HG02943 (cell line): Measurements from ENCODE around the gene SHISA6.

Source experiments
- ATAC-seq: cut with Tn5 transposase; IDR thresholded peaks from one replicate; pipeline ENCODE4 v1.9.1; 2021; ENCODE audit warnings: mild to moderate bottlenecking, low read depth, moderate library complexity; ENCODE audit not compliant: unreplicated experiment

Gene SHISA6

GRCh38 chr17:11240841-11241610 lies at the start of gene SHISA6:
Gene SHISA6, plus strand, starts transcription at chr17:11241213.
- ATAC-seq, result no peak

DNA sequence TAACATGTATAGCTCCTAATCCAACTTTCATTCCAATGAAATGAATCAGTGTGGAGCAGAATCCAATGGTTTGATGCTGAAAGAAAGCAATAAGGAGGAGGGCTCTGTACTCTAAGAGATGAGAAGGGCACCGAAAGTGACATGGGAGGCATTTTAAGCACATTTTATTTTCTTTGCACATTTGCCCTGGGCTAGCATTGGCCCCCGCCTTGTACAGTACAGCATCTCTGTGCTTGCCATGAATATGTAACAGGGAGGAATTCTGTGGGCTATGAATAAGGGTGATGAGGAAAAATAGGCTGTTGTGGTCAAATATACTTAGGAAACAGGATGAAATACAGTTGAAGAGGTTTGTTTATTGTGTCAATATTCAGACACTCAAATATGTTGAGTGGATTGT lies 45.2 kb upstream of the SHISA6 start:
- ATAC-seq, result no peak

DNA sequence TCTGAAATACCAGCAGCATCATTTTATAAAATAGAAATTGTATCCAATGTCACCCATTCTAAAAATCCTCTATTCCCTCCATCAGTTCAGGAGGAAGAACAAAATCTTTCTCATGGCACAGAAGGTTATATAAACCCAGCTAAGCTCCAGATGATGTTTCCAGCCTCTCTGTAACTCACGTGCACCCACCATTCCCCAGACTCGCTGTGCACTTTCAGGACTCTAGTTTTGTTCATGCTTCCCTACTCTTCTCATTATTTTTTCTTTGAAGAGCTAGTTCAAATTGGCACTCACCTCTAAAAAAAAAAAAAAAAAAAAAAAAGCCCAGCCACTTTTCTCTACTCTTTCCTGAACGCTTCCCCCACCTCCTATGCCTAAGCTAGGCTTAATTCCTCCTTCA lies 36.0 kb upstream of the SHISA6 start:
- no peak for ATAC-seq

- no peak for ATAC-seq
Observed at GRCh38 chr17:11205659-11206058, 35.4 kb upstream of the SHISA6 start.

DNA sequence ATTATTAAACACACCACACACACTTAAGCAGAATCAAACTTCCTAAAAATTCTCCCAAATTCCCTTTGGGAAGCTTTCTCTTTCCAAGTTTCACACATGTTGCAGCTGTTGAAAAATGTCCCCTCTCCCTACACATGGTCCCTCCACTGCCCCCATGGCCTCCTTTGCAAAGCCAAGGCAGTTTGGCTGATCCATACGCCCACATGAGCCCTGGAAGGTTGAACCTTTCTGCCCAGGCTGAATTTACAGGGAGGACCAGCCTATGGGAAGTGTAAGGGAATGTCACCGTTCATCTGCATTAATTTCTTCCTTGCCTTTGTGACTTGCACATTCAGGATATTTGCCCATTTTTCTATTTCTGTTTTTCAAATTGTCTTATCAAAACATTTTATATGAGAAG lies 31.1 kb upstream of the SHISA6 start:
- ATAC-seq, result no peak

DNA sequence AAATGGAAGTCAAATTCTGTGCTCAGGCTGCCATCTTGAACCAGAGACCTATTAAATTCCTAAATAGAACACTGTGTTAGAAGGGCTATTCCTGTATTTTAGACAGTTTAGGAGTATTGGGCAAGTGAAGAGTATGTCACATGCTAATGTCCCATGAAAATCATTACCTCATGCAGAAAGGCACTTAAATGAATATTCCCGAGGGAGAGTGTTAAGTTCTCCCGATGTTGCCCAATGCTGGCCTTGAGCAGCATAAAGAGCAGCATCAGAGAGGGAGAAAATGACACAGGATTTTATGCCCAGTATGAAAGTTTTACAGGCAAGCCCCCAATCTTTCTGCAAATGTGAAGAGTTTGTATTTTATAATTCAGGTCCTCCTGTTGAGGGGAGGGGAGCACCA lies 28.2 kb upstream of the SHISA6 start:
- ATAC-seq, result no peak

DNA sequence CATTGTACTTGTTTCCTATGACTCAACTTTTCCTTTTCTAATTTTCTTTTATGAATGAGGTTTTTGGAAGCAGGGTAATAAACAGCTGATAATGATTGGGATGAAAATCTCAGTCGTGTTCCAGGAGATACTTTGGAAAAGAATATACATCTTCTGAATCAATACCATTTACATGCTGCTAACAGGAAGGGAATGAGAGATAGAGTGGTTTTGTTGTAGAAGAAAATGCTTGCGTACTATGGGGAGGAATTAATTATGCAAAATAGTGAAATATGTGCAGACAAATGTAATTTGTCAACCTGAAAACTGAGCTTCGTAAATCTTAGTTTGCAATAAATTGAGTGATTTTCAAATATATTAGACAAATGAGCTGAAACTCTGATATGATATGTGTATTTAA lies 24.0 kb upstream of the SHISA6 start:
- no peak for ATAC-seq

- no peak for ATAC-seq
Observed at GRCh38 chr17:11221196-11221595, 19.8 kb upstream of the SHISA6 start.

GRCh38 chr17:11221721-11222120 lies 19.3 kb upstream of the SHISA6 start:
- no peak for ATAC-seq

DNA sequence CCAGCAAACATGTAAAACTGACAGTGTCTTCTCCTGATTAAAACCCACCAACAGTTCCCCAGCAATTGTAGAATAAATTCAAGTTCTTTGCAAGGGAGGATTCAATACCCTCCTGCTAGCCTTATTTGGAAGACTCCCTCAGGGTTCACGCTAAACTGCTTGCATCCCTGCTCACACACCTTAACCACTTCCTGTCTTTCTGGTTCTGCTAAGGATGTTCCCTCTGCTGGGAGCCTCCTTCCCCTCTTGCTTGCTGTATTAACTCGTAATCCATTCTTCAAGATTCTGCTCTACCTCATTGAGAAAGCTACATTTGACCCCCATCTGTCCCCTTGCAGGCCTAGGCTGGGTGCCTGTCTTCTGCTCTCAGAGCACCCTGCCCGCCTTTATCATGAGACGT lies 2.3 kb upstream of the SHISA6 start:
- no peak for ATAC-seq

DNA sequence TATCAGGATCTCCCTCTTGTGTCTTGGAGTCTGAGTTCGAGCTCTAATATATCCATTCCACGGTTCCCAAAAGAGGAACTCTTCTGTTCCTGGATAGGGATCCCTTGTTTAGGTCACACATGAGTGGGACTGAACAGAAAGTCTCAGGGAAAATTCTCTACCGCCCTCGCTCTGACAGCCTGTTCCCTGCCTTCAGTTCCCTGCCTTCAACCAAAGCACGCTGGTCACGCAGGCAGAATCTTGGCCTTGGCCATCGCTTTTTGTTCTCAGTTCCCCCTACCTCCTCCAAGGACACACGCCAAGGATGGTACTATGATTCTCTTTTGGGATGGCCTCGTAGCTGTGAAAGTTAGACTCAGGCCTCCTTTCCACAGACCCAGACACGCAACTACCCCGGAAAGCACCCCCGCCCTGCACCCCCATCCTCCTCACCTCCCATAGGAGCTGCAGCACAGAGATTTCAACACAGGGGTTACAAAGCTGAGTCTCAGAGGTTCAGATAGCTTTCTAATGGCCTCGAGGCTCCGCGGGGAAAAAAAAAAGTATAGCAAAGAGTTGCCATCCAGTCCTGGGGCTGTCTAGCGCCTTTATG lies 1.5 kb upstream of the SHISA6 start:
- no peak for ATAC-seq

- no peak for ATAC-seq
Observed at GRCh38 chr17:11240041-11240840, 772 bp upstream of the SHISA6 start.

DNA sequence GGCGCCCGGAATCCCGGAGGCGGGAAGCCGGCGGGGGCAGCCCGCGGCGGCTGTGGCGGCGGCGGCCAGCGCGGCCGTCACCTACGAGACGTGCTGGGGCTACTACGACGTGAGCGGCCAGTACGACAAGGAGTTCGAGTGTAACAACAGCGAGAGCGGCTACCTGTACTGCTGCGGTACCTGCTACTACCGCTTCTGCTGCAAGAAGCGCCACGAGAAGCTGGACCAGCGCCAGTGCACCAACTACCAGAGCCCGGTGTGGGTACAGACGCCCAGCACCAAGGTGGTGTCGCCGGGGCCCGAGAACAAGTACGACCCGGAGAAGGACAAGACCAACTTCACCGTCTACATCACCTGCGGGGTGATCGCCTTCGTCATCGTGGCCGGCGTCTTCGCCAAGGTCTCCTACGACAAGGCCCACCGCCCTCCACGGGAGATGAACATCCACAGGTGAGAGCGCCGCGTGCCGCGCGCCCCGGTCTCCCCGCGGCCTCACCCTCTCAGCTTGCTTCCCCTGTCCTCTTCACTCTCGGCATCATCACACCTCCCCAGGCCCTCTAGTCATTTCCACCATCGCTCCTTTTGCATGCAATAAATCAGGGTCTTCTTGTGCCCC lies 706 bp downstream of the SHISA6 start:
- ATAC-seq, result no peak

DNA sequence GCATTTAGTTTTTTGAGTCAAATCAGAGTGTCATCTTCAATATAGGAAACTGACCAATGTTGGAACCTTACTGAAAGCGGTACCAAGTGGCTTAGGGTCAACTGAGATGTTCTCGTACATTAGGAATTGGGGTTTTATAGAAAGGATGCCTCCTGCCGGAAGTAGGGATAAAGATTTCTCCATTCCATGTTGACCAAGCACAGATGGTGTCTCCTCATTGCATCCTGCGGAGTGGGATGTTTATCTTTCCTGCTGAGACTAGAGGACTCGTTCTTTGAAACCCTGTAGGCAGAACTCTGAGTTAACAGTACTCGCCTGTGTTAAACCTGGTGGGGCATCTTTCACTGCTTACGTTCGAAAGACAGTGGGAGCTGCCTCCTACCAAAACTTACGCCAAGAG lies 1.4 kb downstream of the SHISA6 start:
- no peak for ATAC-seq

DNA sequence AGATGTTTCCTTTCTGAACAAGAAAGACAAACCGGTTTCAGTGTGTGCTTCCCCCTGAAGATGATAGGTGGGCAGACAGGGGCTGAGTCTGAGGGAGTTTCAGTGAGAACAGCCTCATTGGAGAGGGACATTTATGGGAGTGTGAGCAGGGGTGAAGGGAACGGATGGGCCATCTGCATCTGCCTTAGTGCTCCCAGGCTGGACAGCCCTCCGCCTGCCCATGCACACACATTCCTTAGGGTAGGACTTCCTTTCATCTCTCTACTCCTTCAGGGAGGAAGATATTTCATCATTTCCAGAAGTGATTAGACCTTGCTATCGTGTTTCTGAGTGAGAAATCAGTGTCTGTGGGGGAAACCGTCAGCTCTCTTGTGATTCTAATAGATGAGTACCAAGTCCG lies 3.8 kb downstream of the SHISA6 start:
- ATAC-seq, result no peak

DNA sequence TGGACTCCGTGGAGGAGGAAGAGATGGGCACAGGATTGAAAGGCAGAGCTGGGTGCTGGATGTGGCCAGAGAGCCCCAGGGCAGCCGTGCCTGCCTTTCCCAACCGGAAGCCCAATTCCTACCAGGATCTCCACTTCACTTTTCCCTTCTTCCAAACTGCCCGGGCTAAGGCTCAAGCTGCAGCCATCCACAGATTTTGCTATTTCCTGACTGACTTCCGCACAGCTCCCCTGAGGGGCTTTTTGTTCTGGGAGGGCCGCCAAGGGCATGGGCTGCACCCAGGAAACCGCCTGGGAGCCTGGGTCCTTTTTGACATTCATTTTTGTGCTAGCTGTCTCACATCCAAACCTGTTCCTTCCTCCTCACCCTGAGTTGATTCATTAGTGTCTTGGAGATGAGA lies 4.2 kb downstream of the SHISA6 start:
- no peak for ATAC-seq

DNA sequence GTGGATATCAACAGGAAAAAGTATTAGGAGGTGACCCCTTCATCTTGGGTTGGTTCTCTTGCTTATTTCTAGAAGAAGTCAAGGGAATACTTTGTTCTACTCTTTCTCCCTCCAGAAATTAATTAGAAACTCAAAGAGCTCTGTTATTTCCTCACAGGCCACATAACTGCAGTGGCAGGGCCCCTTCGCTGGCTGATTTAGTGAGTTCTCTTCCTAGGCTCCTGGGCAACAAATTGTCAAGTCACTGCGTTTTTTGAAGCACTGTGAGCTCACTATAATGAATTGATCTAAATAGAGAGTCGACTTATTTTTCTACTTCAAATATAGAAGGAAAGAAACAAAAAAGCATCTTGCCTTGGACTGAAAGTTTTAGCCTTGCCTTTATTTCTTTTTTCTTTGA lies 4.8 kb downstream of the SHISA6 start:
- no peak for ATAC-seq

GRCh38 chr17:11250161-11250560 lies 9.1 kb downstream of the SHISA6 start:
- no peak for ATAC-seq

DNA sequence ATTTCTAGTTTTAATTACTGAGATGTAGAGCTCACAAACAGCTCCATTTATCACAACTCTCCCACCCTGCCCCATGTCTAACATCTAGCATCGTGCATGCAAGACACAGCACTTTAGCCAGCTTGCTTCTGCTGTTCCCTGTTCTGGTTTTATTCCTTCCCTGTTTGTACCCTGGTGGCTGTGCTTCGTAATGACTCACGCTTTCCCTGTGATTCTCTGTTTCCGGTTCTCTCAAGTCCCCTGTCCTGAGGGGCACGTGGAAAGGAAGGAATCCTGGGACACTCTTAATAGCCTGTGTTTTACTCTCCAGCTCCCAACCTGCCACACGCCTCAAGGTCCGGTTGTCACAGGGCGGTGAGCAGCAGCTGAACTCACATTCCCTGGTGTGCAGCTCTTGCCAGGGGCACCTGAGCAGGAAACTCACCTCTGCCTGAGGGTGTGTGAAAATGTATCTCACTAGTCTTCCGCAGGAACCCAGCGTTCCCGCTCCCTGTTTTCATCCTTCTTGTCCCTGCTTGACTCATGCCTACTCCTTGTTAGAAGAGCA lies 10.6 kb downstream of the SHISA6 start:
- no peak for ATAC-seq

- no peak for ATAC-seq
Observed at GRCh38 chr17:11252146-11252545, 11.1 kb downstream of the SHISA6 start.

DNA sequence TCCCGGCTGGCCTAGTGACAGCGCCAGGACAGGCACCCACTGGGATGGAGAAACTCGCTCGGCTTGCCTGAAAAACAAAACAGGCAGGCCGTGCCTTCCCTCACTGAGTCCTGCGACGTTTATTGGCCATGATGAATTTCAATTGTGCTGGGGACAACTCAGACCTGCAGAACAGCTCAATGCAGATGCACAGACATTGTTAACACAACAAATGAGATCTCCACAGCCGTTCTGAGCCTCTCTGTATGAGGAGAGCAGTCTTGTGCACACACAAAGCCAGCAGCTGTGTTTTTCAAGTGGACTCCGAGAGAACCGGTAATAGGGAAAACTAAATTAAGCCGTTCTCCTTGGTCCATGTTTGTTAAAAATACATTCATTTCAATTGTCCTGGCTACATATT lies 15.9 kb downstream of the SHISA6 start:
- ATAC-seq, result no peak
